ENCODE measurements around the gene HOXB1.

GRCh38 chr17:48576479-48577309 is 45.9 kb upstream of the HOXB1 start:
- no peak for TF ChIP-seq RFX5 (IDR thresholded peaks at IDR 0.05; ENCODE audit: low read length)
- TF ChIP-seq EZH2phosphoT487 (IDR thresholded peaks at IDR 0.05; ENCODE audit: borderline replicate concordance, low read depth): 0 out of 2 replicates have a peak, but pooled peaks have one; percentile 19
- no peak for TF ChIP-seq CTCF (IDR thresholded peaks at IDR 0.05)

All from SK-N-SH (cell line).